ENCODE measurements around the gene GCNT4. TPM values are rescaled to one million over a fixed set of nuclear protein-coding genes. Genes with fewer than 3 reads are reported as not detected.

The GCNT4 gene
- 0.23 and 0.59 TPM in 2 replicates for total RNA-seq

GRCh38 chr5:75052192-75053053 is at the start of gene GCNT4:
Gene GCNT4 (minus strand): TSS chr5:75052558. CDS start chr5:75030037, 22,521 bp downstream.

Other genes with a start within 250 kb of the GCNT4 start
- under 0.01 and 0.74 TPM in 2 replicates for gene FAM169A, start 186.2 kb downstream of the GCNT4 start, total RNA-seq
- gene ANKRD31, start 184.3 kb upstream of the GCNT4 start, total RNA-seq: under 0.01 and 0.14 TPM in 2 replicates

Data from smooth muscle cell of the umbilical artery (primary cell).